A172 (cell line): Measurements from ENCODE around the gene TRMT61A. TPM values are rescaled to one million over a fixed set of nuclear protein-coding genes. Genes with fewer than 3 reads are reported as not detected.

ENCODE experiments used
- DNase-seq: peaks from one replicate; pipeline ENCODE4 v3.0.0-alpha.2; 2015; ENCODE audit warnings: low spot score
- total RNA-seq: library from RNA; depleted of rRNA; stranded (reverse); fragments of >200 nt; shearing (Covaris generic); gene quantifications from 2 replicates; pipeline ENCODE4 v1.2.3, GENCODE V29; 2014; rRNA removed

Gene TRMT61A
- total RNA-seq, 1 experiment from 2014 or later = 10.2 TPM

DNA sequence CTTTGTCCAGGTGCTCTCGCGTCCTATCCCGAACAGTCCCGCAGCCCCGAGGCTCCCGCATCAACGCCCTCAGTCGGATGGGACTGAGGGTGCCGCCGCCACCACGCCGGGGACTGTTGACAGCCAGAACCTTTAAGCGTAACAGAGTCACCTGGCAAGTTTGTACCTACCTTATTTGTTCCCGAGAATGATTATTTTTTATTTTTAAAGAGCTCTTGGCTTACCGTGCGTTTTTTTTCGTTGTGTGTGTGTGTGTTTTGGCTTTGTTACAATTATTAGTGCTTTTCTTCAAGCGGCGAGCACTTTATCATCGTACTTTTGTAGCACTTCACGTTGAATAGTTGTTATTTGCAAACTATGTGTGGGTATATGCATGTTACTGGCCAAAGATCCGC, 34.2 kb downstream of the TRMT61A start:
- DNase-seq = no peak

DNA sequence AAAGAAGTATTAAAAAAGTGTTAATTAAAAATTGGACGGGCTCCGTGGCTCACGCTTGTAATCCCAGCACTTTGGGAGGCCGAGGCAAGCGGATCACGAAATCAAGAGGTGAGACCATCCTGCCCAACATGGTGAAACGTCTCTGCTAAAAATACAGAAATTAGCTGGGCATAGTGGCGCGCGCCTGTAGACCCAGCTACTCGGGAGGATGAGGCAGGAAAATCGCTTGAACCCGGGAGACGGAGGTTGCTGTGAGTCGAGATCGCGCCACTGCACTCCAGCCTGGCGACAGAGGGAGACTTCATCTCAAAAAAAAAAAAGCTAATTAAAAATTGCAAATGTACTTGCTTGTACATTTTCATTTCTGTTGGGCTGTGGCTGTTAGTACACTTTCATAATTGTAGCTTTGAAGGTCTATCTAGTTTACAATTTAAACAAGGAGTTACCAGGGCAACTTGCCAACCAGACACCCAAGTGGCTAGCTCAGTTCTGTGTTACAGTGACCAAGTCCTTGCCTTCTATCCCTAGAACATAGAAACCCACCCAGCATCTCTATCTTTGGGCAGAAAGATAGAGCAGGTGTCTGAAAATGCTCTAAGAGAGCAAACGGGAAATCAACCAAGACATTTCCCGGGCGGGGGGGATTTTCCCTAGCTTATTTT, 35.0 kb downstream of the TRMT61A start:
- DNase-seq = no peak

DNA sequence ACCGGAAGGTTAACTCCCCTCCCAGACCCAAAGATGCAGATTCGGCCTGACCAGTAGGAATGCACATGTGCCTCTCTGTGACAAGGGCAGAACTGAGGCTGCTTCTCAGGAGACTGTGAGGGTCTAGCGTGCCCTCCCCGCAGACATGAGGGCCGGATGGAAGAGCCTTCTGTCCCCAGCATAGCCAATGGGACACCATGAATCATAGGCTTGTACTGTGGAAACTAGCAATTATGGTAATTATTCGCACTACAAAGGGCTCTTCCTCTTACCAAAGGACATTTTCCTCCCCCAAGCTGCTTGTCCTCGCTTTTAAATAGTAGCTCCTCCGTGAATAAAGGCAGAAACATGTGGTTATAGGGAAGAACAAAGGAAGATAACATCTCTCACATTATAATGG, 40.0 kb downstream of the TRMT61A start:
- DNase-seq = no peak

DNA sequence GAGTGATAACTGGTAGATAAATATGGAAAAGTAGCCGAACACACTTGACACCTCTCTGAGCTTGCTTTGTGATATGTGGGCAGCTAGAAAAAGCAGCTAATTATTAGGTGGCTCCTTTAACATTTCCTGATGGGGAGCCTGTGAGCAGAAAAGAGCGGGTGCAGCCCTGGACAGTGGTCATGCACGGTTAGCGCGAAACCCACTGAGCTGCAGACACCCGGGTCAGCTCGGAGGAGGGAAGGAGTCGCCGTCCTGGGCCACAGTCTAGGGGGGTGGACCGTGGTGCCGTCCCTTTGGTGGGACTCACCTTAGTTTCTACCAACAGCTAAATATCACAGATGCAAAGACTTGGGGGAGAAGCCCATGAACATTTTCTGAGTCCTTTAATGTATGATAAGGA, 40.4 kb downstream of the TRMT61A start:
- no peak for DNase-seq

DNA sequence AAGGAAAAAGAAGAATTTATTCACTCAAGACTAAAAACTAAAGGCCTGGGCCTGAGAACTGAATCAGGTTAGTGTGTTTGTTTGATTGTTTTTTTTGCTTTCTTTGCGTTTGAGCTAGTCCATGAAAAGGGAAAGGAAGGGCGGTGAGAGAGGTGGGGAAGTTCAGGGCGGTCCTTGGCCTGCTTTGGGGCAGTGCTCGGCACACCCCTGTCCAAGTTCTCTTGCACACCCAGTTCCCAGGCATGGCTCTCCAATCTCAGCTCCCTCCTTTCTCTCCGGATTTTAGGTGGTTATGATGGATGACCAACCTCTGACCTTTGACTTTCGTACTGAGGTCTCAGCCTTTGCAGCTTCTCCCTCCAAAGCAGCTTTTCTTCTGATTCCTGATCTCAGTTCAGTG, 45.1 kb downstream of the TRMT61A start:
- no peak for DNase-seq

DNA sequence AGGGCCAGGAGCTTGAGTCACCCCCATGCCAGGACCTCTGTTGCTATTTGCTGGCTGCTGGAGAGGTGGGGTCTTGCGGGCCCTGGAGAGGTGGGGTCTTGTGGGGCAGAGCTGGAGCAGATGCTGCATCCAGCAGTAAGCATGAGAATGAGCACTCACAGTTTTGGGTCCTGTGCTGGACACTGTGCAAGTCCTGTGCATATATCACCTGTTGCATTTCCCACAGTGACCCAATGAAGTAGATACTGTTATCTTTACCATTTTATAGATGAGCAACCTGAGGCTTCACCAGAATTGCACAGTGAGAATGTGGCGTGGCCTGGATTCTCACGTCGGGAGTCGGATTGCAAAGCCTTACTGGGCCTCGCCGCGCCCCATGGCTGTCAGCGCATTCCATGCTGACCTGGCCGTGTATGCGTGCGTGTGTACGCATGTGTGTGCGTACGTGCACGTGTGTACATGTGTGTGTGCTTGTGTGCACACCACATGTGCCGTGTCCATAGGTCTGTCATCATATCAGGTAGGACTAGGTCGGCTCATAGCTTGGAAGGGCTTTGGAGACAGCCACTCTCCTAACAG, 45.8 kb downstream of the TRMT61A start:
- no peak for DNase-seq

DNA sequence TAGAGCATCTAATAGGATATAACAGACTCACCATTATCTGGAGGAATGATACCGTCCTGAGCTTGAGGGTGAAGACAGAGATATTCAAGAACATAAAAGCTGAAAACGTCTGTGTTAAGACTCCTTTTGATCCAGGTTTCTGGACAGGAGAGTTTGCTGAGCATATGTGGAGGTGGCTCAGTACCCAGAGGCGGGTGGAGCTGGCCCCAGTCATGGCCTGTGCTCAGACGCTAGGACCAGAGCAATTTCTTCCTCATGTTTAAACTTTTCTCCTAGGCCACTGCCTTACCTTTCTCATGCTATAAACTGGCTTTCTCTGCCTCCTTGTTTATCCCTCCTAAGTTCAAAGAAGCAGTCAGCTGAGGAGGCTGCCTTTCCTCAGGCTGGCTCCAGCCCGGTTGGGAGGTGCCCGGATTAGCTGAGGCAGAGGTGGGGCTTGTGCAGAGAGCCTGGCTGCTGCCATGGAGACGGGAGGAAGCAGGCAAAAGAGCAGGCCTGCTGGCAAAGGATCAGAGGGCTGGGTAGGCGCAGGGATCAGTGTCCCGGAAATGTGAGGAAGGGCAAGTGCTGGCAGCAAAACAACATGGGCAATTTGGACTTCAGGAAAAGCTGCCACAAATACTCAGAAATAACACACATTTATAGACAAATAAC, 47.5 kb downstream of the TRMT61A start:
- DNase-seq = peak; percentile 74

DNA sequence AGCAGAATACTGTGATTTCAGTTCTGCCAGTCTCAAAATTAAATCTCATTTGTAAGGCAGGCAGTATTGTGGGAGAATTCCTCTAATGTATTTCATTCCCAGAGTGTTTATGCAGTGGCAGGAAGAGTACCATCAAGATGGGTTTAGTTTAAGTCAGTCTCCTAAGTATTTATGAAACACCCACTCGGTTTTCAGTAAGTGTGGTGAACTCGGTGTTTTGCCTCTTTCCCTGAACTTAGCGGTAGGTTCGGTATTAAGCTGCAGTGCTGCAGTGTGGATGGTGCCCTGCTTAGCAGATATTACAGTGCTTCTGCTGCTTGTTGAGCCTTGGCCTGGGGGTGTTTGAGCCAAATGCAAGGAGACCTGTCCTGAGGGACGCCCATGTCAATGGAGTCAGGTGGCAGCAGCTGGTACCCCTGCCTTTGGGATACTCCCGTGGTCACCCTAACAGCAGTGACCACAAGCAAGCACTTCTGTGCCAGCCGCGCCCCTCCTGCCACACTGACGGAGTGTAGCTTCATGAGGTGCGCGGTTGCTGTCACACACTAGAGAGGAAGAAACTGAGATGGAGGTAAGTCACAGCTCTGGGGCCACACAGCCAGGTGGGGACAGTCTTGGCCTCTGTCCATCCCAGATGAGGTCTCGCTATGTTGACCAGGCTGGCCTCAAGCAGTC, 49.5 kb downstream of the TRMT61A start:
- DNase-seq = no peak

DNA sequence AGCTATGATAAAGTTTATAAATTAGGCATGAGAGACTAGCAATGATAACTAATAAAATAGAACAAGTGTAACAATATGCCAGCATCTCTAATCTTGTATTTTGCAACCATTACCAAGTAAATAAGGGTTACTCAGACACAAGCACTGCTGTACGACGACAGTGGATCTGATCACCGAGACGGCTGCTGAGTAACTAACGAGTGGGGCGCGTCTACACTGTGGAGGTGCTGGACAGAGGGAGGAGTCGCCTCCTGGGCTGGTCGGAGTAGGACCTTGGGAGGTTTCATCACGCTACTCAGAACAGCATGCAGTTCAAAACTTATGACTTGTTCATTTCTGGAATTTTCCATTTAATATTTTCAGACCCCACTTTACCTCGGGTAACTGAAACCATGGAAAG, 52.2 kb downstream of the TRMT61A start:
- no peak for DNase-seq

DNA sequence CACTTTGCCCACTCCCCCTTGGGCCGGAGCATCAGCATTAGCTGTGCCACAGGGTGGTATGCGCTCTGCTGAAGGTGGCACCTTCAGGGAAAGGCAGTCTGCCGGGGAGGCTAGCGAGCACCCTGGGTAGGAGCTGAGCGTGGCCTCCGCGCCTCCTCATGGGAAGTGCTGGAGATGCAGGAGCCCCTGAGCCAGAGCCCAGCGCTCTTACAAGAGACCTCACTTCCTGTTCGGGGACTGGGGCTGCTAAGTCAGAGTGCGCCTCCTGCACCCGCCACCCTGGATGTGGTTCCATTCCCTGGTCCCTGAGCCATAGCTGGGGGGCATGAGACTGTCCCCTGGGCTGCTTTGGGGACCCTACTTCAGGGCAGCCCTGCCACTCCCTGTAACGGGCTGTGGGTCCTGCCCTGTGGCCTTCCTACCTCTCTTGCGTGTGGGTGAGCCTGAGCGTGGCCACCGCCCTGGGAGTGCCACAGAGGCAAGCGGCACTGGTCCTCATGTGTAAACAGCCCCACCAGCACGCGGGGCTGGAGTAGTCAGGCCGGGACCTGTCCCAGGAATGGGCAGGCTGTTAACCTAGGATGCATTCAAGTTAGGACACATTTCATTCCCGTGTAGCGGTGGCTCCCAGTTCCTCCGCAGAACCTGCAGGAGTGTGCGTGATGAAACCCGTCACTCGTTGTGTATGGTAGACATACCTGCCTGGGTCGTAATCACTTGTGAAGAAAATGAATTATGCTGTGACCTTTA, 53.1 kb downstream of the TRMT61A start:
- DNase-seq = no peak

DNA sequence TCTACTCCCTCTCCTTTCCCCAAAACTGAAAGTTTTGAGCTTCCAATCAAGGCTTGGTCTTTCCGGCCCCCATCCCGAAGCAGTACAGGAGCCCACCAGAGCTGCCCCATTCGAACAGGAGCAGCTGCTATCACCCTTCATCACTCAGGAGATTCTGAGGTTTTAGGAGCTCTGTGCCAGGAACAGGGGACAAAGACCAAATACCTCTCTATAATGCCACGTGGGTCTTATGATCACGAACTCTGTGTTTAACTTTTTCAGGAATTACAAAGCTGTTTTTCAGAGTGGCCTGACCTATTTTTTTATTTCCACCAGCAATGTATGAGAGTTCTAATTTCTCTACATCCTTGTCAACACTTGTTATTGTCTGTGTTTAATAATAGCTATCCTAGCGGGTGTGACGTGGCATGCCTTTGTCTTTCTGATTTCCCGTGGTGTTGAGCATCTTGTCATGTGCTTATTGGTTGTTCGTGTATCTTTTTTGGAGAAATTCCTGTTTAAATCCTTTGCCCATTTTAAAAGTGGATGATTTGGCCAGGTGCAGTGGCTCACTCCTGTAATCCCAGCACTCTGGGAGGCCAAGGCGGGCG, 55.4 kb downstream of the TRMT61A start:
- DNase-seq = no peak

Other genes starting within 250 kb of the TRMT61A start
- 70.8 and 85.0 TPM in 2 replicates for gene EIF5, start 195.0 kb upstream of the TRMT61A start, total RNA-seq
- gene MARK3, start 143.8 kb upstream of the TRMT61A start, total RNA-seq = 31.8 and 40.4 TPM in 2 replicates
- 13.2 and 40.3 TPM in 2 replicates for gene CKB, start 6.4 kb upstream of the TRMT61A start, total RNA-seq
- 21.0 and 24.8 TPM in 2 replicates for gene BAG5, start 33.5 kb downstream of the TRMT61A start, total RNA-seq
- gene COA8, start 33.8 kb downstream of the TRMT61A start, total RNA-seq = 24.8 and 25.3 TPM in 2 replicates
- 166 and 174 TPM in 2 replicates for gene KLC1, start 100.0 kb downstream of the TRMT61A start, total RNA-seq
- gene XRCC3, start 186.3 kb downstream of the TRMT61A start, total RNA-seq = 24.4 and 24.5 TPM in 2 replicates
- 47.5 and 57.4 TPM in 2 replicates for gene ZFYVE21, start 186.6 kb downstream of the TRMT61A start, total RNA-seq